HCT116 (cell line): ENCODE data around the gene ZFHX3. TPM values are rescaled to one million over a fixed set of nuclear protein-coding genes. Genes with fewer than 3 reads are reported as not detected.

ENCODE experiments used
- ATAC-seq: fragments of 200-7000 bp; cut with Tn5 transposase; 2 replicates; pipeline ENCODE4 v1.9.1; 2020; ENCODE audit warnings: mild to moderate bottlenecking, moderate library complexity
- BruUV-seq: library from RNA; stranded (reverse); fragments of 400-500 nt; replicated peaks from 2 replicates; lab custom pipeline; 2021; lab: Mats Ljungman, UMichigan
- CTCF ChIA-PET: fragments of 300-600 bp; sonication (Branson Sonifier 250); formaldehyde crosslinking; loops from one replicate; lab custom pipeline; 2021; ENCODE audit warnings: antibody characterized with exemption; lab: Charles Lee
- POLR2A ChIA-PET: fragments of 300-600, 350-600 bp; sonication (Branson Sonifier 250); formaldehyde crosslinking; loops from one replicate; lab custom pipeline; 2021; ENCODE audit warnings: antibody characterized with exemption; lab: Charles Lee
- RAD21 ChIA-PET, 2 experiments: fragments of 300-600 bp; sonication (Branson Sonifier 250); formaldehyde crosslinking; loops; one replicate each; lab custom pipeline; 2023; ENCODE audit warnings: low total read pairs in 2 of 2; ENCODE audit not compliant: uncharacterized antibody in 2 of 2, unreplicated experiment in 2 of 2, low non-redundant PET in 1 of 2; lab: Charles Lee
- DNase-seq: peaks from one replicate; pipeline ENCODE4 v3.0.0-alpha.2; 2010; ENCODE audit warnings: low read depth, low spot score
- H2AFZ ChIP-seq: fragments of 200-600 bp; shearing (Covaris generic), sonication (generic); 2 replicates; pipeline ENCODE4 v1.6.1; 2017; ENCODE audit warnings: low read depth, mixed run types, mixed read lengths, antibody characterized with exemption, low read length; ENCODE audit not compliant: poor library complexity, severe bottlenecking
- H3K27ac ChIP-seq: 2 replicates; pipeline ENCODE4 v1.5.1; 2012; ENCODE audit warnings: low read depth, low read length
- H3K27me3 ChIP-seq: fragments of 200-600 bp; sonication (generic); 2 replicates; pipeline ENCODE4 v1.6.1; 2016; ENCODE audit warnings: mixed run types, low read length, mixed read lengths; ENCODE audit not compliant: insufficient read depth
- H3K36me3 ChIP-seq, 2 experiments: fragments of 200-500 bp in 1 of 2; fragments of 200-600 bp in 1 of 2; sonication (Bioruptor generic) in 1 of 2; sonication (generic) in 1 of 2; 2 replicates each; pipeline versions ENCODE4 v1.5.1 to v1.6.1; 2014 to 2016; ENCODE audit warnings: low read length in 2 of 2, inconsistent platforms in 1 of 2, mixed read lengths in 1 of 2, mixed run types in 1 of 2; ENCODE audit not compliant: insufficient read depth in 2 of 2, control insufficient read depth in 1 of 2
- H3K4me1 ChIP-seq, 2 experiments: fragments of 200-600 bp in 1 of 2; sonication (generic) in 1 of 2; 2 replicates each; pipeline versions ENCODE4 v1.5.1 to v1.6.1; 2012 to 2017; ENCODE audit warnings: low read length in 2 of 2, inconsistent platforms in 1 of 2, mild to moderate bottlenecking in 1 of 2, mixed read lengths in 1 of 2, mixed run types in 1 of 2, moderate library complexity in 1 of 2; ENCODE audit not compliant: insufficient read depth in 2 of 2, control insufficient read depth in 1 of 2
- H3K4me2 ChIP-seq: fragments of 200-600 bp; sonication (generic); 2 replicates; pipeline ENCODE4 v1.6.1; 2017; ENCODE audit warnings: mixed run types, low read length, mixed read lengths
- H3K4me3 ChIP-seq, 2 experiments: fragments of 200-600 bp in 1 of 2; sonication (generic) in 1 of 2; replicated peaks in 1 of 2; 2 replicates each; pipeline ENCODE4 v1.5.1; 2011 to 2016; ENCODE audit warnings: low read length in 2 of 2, control low read depth in 1 of 2, low read depth in 1 of 2, mild to moderate bottlenecking in 1 of 2, mixed read lengths in 1 of 2, mixed run types in 1 of 2
- H3K79me2 ChIP-seq: fragments of 200-600 bp; sonication (generic); 2 replicates; pipeline ENCODE4 v1.6.1; 2017; ENCODE audit warnings: mild to moderate bottlenecking, mixed run types, low read length, moderate library complexity, mixed read lengths; ENCODE audit not compliant: insufficient read depth
- H3K9ac ChIP-seq: fragments of 200-600 bp; sonication (generic); 2 replicates; pipeline ENCODE4 v1.6.1; 2016; ENCODE audit warnings: low read length, mixed read lengths
- H3K9me2 ChIP-seq: fragments of 200-600 bp; sonication (generic), shearing (Covaris generic); 2 replicates; pipeline ENCODE4 v1.6.1; 2017; ENCODE audit warnings: mixed run types, mild to moderate bottlenecking, moderate library complexity; ENCODE audit not compliant: insufficient read depth
- H3K9me3 ChIP-seq, 2 experiments: fragments of 200-500 bp in 1 of 2; fragments of 200-600 bp in 1 of 2; sonication (Bioruptor generic) in 1 of 2; sonication (generic) in 1 of 2; 2 replicates each; pipeline ENCODE4 v1.6.1; 2014 to 2017; ENCODE audit warnings: low read length in 2 of 2, mixed read lengths in 2 of 2, inconsistent platforms in 1 of 2, low read depth in 1 of 2, mild to moderate bottlenecking in 1 of 2, mixed run types in 1 of 2, moderate library complexity in 1 of 2; ENCODE audit not compliant: control insufficient read depth in 1 of 2, insufficient read depth in 1 of 2
- H4K20me1 ChIP-seq: fragments of 200-600 bp; sonication (generic), shearing (Covaris generic); 2 replicates; pipeline ENCODE4 v1.6.1; 2017; ENCODE audit warnings: mixed run types, mild to moderate bottlenecking, moderate library complexity; ENCODE audit not compliant: insufficient read depth
- CEBPB ChIP-seq: IDR thresholded peaks from 2 replicates; pipeline ENCODE4 v1.6.1; 2012; ENCODE audit warnings: low read depth
- EGR1 ChIP-seq: IDR thresholded peaks from 2 replicates; pipeline ENCODE4 v1.6.1; 2012; ENCODE audit warnings: low read depth
- ELF1 ChIP-seq: IDR thresholded peaks from 2 replicates; pipeline ENCODE4 v1.6.1; 2012; ENCODE audit warnings: low read depth, borderline replicate concordance
- EZH2 ChIP-seq: fragments of 200-600 bp; sonication (generic); IDR thresholded peaks from 2 replicates; pipeline ENCODE4 v1.6.1; 2017; ENCODE audit warnings: antibody characterized with exemption, mixed run types
- FOSL1 ChIP-seq: IDR thresholded peaks from 2 replicates; pipeline ENCODE4 v1.6.1; 2012; ENCODE audit warnings: low read depth
- POLR2AphosphoS5 ChIP-seq: IDR thresholded peaks from 2 replicates; pipeline ENCODE4 v1.6.1; 2011; ENCODE audit warnings: mild to moderate bottlenecking, low read depth, low read length, moderate library complexity
- SIN3A ChIP-seq: IDR thresholded peaks from 2 replicates; pipeline ENCODE4 v1.6.1; 2012; ENCODE audit warnings: low read depth
- SP1 ChIP-seq: IDR thresholded peaks from 2 replicates; pipeline ENCODE4 v1.6.1; 2012; ENCODE audit warnings: low read depth
- SRF ChIP-seq: IDR thresholded peaks from 2 replicates; pipeline ENCODE4 v1.6.1; 2012; ENCODE audit warnings: low read depth
- YY1 ChIP-seq: IDR thresholded peaks from 2 replicates; pipeline ENCODE4 v1.6.1; 2011; ENCODE audit warnings: low read length, low read depth, moderate library complexity, mild to moderate bottlenecking; ENCODE audit not compliant: insufficient replicate concordance; ENCODE audit errors: extremely low read depth
- intact Hi-C: fragments of 100-400 bp; cut with micrococcal nuclease; formaldehyde crosslinking; loops from 2 replicates; pipeline ENCODE4 v1.10.0; 2022
- total RNA-seq: library from RNA; stranded (reverse); gene quantifications from one replicate; pipeline ENCODE4 v1.2.1, GENCODE V29; 2021; ENCODE audit not compliant: unreplicated experiment
- TF ChIP-seq, protein P1 (sequence below): IDR thresholded peaks from 2 replicates; pipeline ENCODE4 v1.6.1; 2011; ENCODE audit warnings: mild to moderate bottlenecking, low read length, moderate library complexity; ENCODE audit not compliant: insufficient replicate concordance; ENCODE audit errors: extremely low read depth
- TF ChIP-seq, protein P2 (sequence below): IDR thresholded peaks from 2 replicates; pipeline ENCODE4 v1.6.1; 2012; ENCODE audit warnings: low read depth

The ZFHX3 gene
- total RNA-seq, 1 experiment from 2014 or later = 6.3 TPM

DNA sequence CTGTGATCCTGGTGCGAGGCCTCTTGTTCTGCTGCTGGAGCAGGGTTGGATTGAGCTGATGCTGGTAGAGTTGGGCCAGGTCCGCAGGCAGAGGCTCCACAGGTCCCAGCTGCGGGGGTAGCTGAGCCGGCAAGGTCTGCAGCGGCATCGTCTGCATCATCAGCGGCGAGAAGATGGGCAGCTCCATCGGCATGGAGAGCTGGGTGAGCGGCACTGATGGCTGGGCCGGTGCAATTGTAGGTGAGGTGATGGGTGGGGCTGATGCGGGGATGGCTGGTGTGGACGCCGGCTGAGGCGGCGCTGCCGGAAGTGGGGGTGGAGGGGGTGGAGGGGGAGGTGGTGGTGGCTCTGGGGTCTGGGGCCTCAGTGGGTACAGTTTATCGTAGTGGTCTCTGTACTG, 251.7 kb downstream of the ZFHX3 start:
- Histone ChIP-seq H4K20me1 (no peaks in the 10 kb centered on the region), H3K4me1 (no peaks in the 10 kb centered on the region), H2AFZ (no peak overlapping the region), H3K4me3 (no peak overlapping the region), H3K9ac (no peak overlapping the region), H3K27me3 (no peaks in the 10 kb centered on the region), H3K36me3 (no peaks in the 10 kb centered on the region; a peak in 1 of 4 replicates), H3K9me3 (no peaks in the 10 kb centered on the region), H3K9me2 (no peaks in the 10 kb centered on the region), H3K4me2 (no peak overlapping the region), H3K27ac (no peak overlapping the region), H3K79me2 (no peaks in the 10 kb centered on the region)
- RAD21 ChIA-PET = no interaction called here
- no peak for TF ChIP-seq ELF1
- TF ChIP-seq, protein P1, sequence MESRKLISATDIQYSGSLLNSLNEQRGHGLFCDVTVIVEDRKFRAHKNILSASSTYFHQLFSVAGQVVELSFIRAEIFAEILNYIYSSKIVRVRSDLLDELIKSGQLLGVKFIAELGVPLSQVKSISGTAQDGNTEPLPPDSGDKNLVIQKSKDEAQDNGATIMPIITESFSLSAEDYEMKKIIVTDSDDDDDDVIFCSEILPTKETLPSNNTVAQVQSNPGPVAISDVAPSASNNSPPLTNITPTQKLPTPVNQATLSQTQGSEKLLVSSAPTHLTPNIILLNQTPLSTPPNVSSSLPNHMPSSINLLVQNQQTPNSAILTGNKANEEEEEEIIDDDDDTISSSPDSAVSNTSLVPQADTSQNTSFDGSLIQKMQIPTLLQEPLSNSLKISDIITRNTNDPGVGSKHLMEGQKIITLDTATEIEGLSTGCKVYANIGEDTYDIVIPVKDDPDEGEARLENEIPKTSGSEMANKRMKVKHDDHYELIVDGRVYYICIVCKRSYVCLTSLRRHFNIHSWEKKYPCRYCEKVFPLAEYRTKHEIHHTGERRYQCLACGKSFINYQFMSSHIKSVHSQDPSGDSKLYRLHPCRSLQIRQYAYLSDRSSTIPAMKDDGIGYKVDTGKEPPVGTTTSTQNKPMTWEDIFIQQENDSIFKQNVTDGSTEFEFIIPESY = no peak
- no peak for TF ChIP-seq POLR2AphosphoS5
- TF ChIP-seq, protein P2, sequence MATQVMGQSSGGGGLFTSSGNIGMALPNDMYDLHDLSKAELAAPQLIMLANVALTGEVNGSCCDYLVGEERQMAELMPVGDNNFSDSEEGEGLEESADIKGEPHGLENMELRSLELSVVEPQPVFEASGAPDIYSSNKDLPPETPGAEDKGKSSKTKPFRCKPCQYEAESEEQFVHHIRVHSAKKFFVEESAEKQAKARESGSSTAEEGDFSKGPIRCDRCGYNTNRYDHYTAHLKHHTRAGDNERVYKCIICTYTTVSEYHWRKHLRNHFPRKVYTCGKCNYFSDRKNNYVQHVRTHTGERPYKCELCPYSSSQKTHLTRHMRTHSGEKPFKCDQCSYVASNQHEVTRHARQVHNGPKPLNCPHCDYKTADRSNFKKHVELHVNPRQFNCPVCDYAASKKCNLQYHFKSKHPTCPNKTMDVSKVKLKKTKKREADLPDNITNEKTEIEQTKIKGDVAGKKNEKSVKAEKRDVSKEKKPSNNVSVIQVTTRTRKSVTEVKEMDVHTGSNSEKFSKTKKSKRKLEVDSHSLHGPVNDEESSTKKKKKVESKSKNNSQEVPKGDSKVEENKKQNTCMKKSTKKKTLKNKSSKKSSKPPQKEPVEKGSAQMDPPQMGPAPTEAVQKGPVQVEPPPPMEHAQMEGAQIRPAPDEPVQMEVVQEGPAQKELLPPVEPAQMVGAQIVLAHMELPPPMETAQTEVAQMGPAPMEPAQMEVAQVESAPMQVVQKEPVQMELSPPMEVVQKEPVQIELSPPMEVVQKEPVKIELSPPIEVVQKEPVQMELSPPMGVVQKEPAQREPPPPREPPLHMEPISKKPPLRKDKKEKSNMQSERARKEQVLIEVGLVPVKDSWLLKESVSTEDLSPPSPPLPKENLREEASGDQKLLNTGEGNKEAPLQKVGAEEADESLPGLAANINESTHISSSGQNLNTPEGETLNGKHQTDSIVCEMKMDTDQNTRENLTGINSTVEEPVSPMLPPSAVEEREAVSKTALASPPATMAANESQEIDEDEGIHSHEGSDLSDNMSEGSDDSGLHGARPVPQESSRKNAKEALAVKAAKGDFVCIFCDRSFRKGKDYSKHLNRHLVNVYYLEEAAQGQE = no peak
- no peak for TF ChIP-seq YY1
- no peak for TF ChIP-seq EZH2
- TF ChIP-seq SRF = no peak
- no peak for TF ChIP-seq CEBPB
- TF ChIP-seq SP1 = no peak
- TF ChIP-seq EGR1 = no peak
- no peak for TF ChIP-seq SIN3A
- no peak for TF ChIP-seq FOSL1
- intact Hi-C loops = no loop called here
- ATAC-seq = no peak
- BruUV-seq = no TSS peak
- POLR2A ChIA-PET = no interaction called here
- CTCF ChIA-PET = no interaction called here
- DNase-seq = no peak
